HG03103 (cell line): ENCODE data around the gene PCDH15.

Experiments
- ATAC-seq: cut with Tn5 transposase; IDR thresholded peaks from one replicate; pipeline ENCODE4 v1.9.1; 2021; ENCODE audit warnings: low read depth; ENCODE audit not compliant: unreplicated experiment

Gene PCDH15

DNA sequence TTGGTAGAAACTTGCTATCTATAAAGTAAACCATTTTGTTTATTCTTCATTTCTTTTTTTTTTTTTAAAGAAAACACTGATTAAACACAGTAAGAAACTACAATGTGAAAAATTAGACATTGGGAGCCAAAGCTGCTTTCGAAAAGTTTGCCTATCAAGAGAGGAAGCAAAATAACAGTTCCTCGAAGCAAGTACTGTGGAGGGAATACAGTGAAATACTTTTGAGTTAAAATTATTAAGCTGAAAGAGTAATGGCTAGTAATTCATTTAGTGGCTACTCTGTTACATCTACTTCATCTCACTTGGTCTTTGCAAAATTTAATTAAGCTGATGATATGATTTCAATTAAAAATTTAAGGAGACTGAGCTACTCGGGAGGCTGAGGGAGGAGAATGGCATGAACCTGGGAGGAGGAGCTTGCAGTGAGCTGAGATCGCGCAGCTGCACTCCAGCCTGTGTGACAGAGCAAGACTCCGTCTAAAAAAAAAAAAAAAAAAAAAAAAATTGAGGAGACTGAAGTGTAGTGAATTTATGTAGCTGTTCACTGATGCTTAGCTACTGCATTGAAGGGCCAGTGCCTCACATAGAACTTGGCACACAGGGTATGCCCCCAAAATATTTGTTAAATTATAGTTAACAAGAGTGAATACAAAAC lies 1046.3 kb downstream of the PCDH15 start:
- ATAC-seq, result no peak
